GM19467 (cell line): ENCODE data around the gene MTRF1L.
"Not testable (repeated sequence)": the region's sequence is repeated elsewhere in the genome, so short reads cannot be mapped to it uniquely, and the experiment has no call there.

ENCODE experiments used
- ATAC-seq: cut with Tn5 transposase; IDR thresholded peaks from one replicate; pipeline ENCODE4 v1.9.1; 2021; ENCODE audit warnings: mild to moderate bottlenecking, moderate library complexity; ENCODE audit not compliant: unreplicated experiment

MTRF1L gene

GRCh38 chr6:152973916-152974315, 28.6 kb downstream of the MTRF1L start:
- ATAC-seq = no peak

- ATAC-seq = no peak
Measured at GRCh38 chr6:152969688-152970418, 32.7 kb downstream of the MTRF1L start.

GRCh38 chr6:152966168-152966894, 36.2 kb downstream of the MTRF1L start:
- ATAC-seq = not testable (repeated sequence)

- ATAC-seq = no peak
Measured at GRCh38 chr6:152959333-152959732, 43.2 kb downstream of the MTRF1L start.

GRCh38 chr6:152957796-152958195, 44.7 kb downstream of the MTRF1L start:
- no peak for ATAC-seq

- no peak for ATAC-seq
Measured at GRCh38 chr6:152954443-152954842, 48.1 kb downstream of the MTRF1L start.

- no peak for ATAC-seq
Measured at GRCh38 chr6:152952866-152953509, 49.5 kb downstream of the MTRF1L start.

- no peak for ATAC-seq
Measured at GRCh38 chr6:152952045-152952444, 50.5 kb downstream of the MTRF1L start.

GRCh38 chr6:152950240-152950639, 52.3 kb downstream of the MTRF1L start:
- ATAC-seq = no peak

GRCh38 chr6:152948150-152948768, 54.2 kb downstream of the MTRF1L start:
- peak; percentile 73 for ATAC-seq

- no peak for ATAC-seq
Measured at GRCh38 chr6:152946995-152947394, 55.5 kb downstream of the MTRF1L start.

- ATAC-seq = no peak
Measured at GRCh38 chr6:152946484-152946883, 56.0 kb downstream of the MTRF1L start.

- no peak for ATAC-seq
Measured at GRCh38 chr6:152943260-152943897, 59.1 kb downstream of the MTRF1L start.

- no peak for ATAC-seq
Measured at GRCh38 chr6:152942319-152942869, 60.1 kb downstream of the MTRF1L start.

- no peak for ATAC-seq
Measured at GRCh38 chr6:152941746-152942145, 60.8 kb downstream of the MTRF1L start.
